Measurements from ENCODE around the gene TMEM18.

The TMEM18 gene

GRCh38 chr2:643761-644160 is 33.4 kb downstream of the TMEM18 start:
- no peak for TF ChIP-seq NFIC (IDR thresholded peaks at IDR 0.05)
- TF ChIP-seq ZBTB7A (IDR thresholded peaks at IDR 0.05; ENCODE audit: low read depth), result no peak
- no peak for TF ChIP-seq EP300 (IDR thresholded peaks at IDR 0.05; ENCODE audit: borderline replicate concordance)
- TF ChIP-seq, protein P1, sequence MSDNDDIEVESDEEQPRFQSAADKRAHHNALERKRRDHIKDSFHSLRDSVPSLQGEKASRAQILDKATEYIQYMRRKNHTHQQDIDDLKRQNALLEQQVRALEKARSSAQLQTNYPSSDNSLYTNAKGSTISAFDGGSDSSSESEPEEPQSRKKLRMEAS (IDR thresholded peaks at IDR 0.05), result no peak
- no peak for TF ChIP-seq CEBPB (IDR thresholded peaks at IDR 0.05)
- no peak for TF ChIP-seq TEAD4 (IDR thresholded peaks at IDR 0.05)

DNA sequence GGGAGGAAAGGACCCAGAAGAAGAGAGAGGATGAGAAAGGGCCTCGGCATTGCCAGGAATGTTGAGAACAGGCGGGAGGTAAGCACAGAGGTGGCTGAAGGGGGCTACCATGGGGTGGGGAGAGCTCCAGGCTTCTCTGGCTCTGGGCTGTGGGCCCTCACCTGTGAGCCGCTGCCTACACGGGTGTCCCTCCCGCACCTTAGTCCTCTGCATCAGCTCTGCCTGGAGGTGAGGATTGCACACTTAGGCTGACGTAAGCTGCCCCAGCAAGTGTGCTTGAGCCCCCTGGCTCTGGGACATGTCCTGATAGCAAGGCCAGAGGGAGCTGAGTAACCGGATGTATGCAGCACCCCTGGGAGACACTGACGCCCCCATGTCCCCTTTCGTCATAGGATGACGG is 33.9 kb downstream of the TMEM18 start:
- no peak for TF ChIP-seq RAD21 (IDR thresholded peaks at IDR 0.05; ENCODE audit: low read depth)
- TF ChIP-seq TEAD4 (IDR thresholded peaks at IDR 0.05), result no peak
- TF ChIP-seq TCF12 (IDR thresholded peaks at IDR 0.05; ENCODE audit: low read depth), result no peak
- no peak for TF ChIP-seq ZBTB7A (IDR thresholded peaks at IDR 0.05; ENCODE audit: low read depth)
- TF ChIP-seq NFIC (IDR thresholded peaks at IDR 0.05), result no peak
- TF ChIP-seq REST (IDR thresholded peaks at IDR 0.05; ENCODE audit: low read depth), result no peak
- no peak for TF ChIP-seq EGR1 (IDR thresholded peaks at IDR 0.05)

DNA sequence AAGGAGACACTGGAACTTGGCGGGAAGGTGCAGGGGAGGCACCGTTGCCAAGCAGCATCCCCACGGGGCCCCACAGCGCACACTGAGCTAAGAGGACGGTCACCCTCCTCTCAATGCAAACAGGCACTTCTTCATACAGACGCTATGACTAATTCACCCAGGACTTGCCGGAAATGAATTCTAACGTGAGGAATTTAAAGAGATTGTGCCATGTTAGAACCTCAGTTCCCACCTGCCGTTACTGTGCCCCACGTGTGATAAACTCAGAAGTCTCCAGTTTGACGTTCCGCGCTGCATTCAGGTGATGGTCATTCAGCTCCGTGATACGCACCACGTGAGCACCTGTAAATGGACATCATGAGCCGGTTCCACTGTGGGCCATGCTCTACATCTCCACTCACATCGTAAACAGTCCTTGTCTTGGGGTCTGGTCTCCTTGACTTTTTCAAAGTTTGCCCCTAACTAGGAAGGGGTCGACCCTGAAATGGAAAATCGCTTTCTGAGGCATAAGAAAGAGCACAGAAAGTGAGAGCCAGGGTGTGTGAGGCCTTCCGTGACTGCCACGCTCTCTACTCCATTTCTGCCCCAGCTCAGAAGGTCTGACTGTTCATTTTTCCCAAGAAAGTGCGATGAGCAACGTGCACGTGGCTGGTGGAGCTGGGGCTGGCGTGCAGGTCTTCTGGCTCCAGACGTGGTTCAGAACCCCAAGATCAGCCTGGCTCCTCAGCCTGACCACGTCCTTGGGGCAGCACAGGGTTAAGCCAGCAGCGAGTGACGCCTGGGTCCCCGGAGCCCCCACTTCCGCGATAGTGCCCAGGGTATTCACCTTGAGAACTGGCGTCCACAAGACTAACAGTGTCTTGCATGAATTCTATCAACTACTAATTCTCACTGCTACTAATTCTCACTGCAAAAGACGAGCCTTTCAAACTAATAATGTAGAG is 35.1 kb downstream of the TMEM18 start:
- TF ChIP-seq FOXM1 (IDR thresholded peaks at IDR 0.05; ENCODE audit: borderline replicate concordance, low read depth), result no peak
- TF ChIP-seq, protein P1 (IDR thresholded peaks at IDR 0.05), result no peak
- TF ChIP-seq, protein P2, sequence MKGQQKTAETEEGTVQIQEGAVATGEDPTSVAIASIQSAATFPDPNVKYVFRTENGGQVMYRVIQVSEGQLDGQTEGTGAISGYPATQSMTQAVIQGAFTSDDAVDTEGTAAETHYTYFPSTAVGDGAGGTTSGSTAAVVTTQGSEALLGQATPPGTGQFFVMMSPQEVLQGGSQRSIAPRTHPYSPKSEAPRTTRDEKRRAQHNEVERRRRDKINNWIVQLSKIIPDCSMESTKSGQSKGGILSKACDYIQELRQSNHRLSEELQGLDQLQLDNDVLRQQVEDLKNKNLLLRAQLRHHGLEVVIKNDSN (IDR thresholded peaks at IDR 0.05), result no peak
- TF ChIP-seq ZBTB7A (IDR thresholded peaks at IDR 0.05; ENCODE audit: low read depth), result no peak
- TF ChIP-seq CREB1 (IDR thresholded peaks at IDR 0.05; ENCODE audit: low read depth), result no peak
- TF ChIP-seq TEAD4 (IDR thresholded peaks at IDR 0.05), result no peak
- no peak for TF ChIP-seq RAD21 (IDR thresholded peaks at IDR 0.05; ENCODE audit: low read depth)
- TF ChIP-seq NFIC (IDR thresholded peaks at IDR 0.05), result no peak
- TF ChIP-seq EP300 (IDR thresholded peaks at IDR 0.05; ENCODE audit: borderline replicate concordance), result no peak
- TF ChIP-seq TAF1 (IDR thresholded peaks at IDR 0.05; ENCODE audit: low read depth), result no peak
- no peak for TF ChIP-seq YY1 (IDR thresholded peaks at IDR 0.05; ENCODE audit: low read depth)
- TF ChIP-seq TCF12 (IDR thresholded peaks at IDR 0.05; ENCODE audit: low read depth), result no peak
- no peak for TF ChIP-seq EGR1 (IDR thresholded peaks at IDR 0.05)

GRCh38 chr2:641164-641871 is 35.9 kb downstream of the TMEM18 start:
- TF ChIP-seq TCF12 (IDR thresholded peaks at IDR 0.05; ENCODE audit: low read depth) (no peak), ZBTB7A (IDR thresholded peaks at IDR 0.05; ENCODE audit: low read depth) (no peak), REST (IDR thresholded peaks at IDR 0.05; ENCODE audit: low read depth) (no peak), YY1 (IDR thresholded peaks at IDR 0.05; ENCODE audit: low read depth) (no peak), EGR1 (IDR thresholded peaks at IDR 0.05) (no peak), RAD21 (IDR thresholded peaks at IDR 0.05; ENCODE audit: low read depth) (no peak), CREB1 (IDR thresholded peaks at IDR 0.05; ENCODE audit: low read depth) (no peak), NFIC (IDR thresholded peaks at IDR 0.05) (no peak), CEBPB (IDR thresholded peaks at IDR 0.05) (no peak), EP300 (IDR thresholded peaks at IDR 0.05; ENCODE audit: borderline replicate concordance) (no peak), FOXM1 (IDR thresholded peaks at IDR 0.05; ENCODE audit: borderline replicate concordance, low read depth) (no peak), TEAD4 (IDR thresholded peaks at IDR 0.05) (no peak), TAF1 (IDR thresholded peaks at IDR 0.05; ENCODE audit: low read depth) (no peak)
- TF ChIP-seq, protein P2 (IDR thresholded peaks at IDR 0.05), result no peak
- TF ChIP-seq, protein P1 (IDR thresholded peaks at IDR 0.05), result no peak

GRCh38 chr2:639703-640102 is 37.5 kb downstream of the TMEM18 start:
- TF ChIP-seq EP300 (IDR thresholded peaks at IDR 0.05; ENCODE audit: borderline replicate concordance) (no peak), NFIC (IDR thresholded peaks at IDR 0.05) (no peak), TAF1 (IDR thresholded peaks at IDR 0.05; ENCODE audit: low read depth) (no peak), REST (IDR thresholded peaks at IDR 0.05; ENCODE audit: low read depth) (no peak), ZBTB7A (IDR thresholded peaks at IDR 0.05; ENCODE audit: low read depth) (no peak), YY1 (IDR thresholded peaks at IDR 0.05; ENCODE audit: low read depth) (no peak), CEBPB (IDR thresholded peaks at IDR 0.05) (no peak), RAD21 (IDR thresholded peaks at IDR 0.05; ENCODE audit: low read depth) (no peak), TCF12 (IDR thresholded peaks at IDR 0.05; ENCODE audit: low read depth) (no peak), TEAD4 (IDR thresholded peaks at IDR 0.05) (no peak), CREB1 (IDR thresholded peaks at IDR 0.05; ENCODE audit: low read depth) (no peak), EGR1 (IDR thresholded peaks at IDR 0.05) (no peak), FOXM1 (IDR thresholded peaks at IDR 0.05; ENCODE audit: borderline replicate concordance, low read depth) (no peak)
- TF ChIP-seq, protein P2 (IDR thresholded peaks at IDR 0.05), result no peak
- TF ChIP-seq, protein P1 (IDR thresholded peaks at IDR 0.05), result no peak

All from Ishikawa (cell line).